ENCODE data around the gene FSCN2.
A peak's percentile ranks its signal among the peaks of the same experiment; 100 is the strongest.

Gene FSCN2

DNA sequence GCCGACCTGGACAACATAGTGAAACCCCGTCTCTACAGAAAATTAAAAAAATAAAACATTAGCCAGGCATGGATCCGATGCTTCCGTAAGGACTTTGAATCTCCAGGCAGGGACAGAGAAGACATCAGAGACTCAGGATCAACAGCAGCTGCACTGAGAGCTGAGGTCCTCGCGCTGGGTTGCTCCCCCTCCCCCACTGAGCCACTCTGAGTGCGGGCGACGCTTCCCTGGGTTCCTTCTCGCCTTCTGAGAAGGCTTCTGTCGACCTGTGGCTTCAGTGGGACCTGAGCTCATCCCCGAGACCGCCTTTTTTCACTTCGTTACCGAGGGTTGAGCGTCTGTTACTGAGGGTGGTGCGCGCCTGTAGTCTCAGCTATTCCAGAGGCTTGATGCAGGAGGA lies 36.0 kb upstream of the FSCN2 start:
- no peak overlapping the region for H3K27ac ChIP-seq

DNA sequence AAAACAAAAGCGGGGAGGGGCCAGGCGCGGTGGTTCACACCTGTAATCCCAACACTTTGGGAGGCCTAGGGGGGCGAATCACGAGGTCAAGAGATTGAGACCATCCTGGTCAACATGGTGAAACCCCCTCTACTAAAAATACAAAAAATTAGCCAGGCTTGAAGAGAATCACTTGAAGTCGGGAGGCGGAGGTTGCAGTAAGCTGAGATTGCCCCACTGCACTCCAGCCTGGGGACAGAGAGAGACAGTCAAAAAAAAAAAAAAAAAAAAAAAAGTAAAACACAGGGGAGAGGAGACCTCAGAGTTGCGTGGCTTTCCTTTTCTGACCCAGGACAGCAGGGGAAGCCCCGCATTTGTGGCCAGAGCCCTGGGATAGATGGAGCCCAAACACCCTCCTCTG lies 35.5 kb upstream of the FSCN2 start:
- TF ChIP-seq, protein P1, sequence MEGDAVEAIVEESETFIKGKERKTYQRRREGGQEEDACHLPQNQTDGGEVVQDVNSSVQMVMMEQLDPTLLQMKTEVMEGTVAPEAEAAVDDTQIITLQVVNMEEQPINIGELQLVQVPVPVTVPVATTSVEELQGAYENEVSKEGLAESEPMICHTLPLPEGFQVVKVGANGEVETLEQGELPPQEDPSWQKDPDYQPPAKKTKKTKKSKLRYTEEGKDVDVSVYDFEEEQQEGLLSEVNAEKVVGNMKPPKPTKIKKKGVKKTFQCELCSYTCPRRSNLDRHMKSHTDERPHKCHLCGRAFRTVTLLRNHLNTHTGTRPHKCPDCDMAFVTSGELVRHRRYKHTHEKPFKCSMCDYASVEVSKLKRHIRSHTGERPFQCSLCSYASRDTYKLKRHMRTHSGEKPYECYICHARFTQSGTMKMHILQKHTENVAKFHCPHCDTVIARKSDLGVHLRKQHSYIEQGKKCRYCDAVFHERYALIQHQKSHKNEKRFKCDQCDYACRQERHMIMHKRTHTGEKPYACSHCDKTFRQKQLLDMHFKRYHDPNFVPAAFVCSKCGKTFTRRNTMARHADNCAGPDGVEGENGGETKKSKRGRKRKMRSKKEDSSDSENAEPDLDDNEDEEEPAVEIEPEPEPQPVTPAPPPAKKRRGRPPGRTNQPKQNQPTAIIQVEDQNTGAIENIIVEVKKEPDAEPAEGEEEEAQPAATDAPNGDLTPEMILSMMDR (conservative IDR thresholded peaks at IDR 0.05): no peak
- H3K27ac ChIP-seq: no peak overlapping the region

More for the DNA sequence above, 36.0 kb upstream of the FSCN2 start:
- TF ChIP-seq, protein P1 (conservative IDR thresholded peaks at IDR 0.05): no peak

DNA sequence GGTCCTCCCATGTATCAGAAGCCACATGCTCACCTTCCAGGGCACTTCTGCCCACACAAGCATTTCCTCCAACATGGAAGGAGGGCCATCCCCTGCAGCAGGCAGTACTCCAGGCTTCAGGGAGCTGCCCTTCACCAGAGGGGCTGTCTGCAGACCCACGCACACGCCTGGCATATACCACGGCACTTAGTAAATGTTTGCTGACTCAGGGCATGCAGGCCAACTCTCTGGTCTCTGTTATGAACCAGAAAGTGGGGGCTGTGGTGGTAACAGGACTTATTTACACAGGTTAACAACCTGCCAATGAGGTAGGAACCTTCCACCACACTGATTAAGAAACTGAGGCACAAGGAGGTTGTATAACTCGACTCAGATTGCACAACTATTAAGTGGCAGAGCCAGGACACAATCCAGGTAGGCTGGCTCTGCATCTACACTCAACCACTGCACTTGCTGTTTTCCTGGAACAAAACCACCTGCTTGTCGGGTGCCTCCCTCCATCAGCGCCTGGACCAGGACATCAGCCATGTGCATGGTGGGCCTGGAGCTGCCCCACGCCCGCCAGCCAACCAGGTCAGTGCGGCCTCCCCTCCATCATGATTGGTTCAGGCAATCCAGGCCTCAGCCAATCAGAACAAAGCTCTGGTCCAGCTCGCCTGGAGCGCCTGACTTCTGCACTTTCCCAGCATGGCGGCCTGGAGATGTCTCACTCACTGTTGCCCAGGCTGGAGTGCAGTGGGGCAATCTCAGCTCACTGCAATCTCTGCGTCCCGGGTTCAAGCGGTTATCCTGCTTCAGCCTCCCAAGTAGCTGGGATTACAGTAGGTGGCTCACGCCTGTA lies 34.8 kb upstream of the FSCN2 start:
- TF ChIP-seq, protein P1 (conservative IDR thresholded peaks at IDR 0.05): no peak
- H3K27ac ChIP-seq: no peak overlapping the region

DNA sequence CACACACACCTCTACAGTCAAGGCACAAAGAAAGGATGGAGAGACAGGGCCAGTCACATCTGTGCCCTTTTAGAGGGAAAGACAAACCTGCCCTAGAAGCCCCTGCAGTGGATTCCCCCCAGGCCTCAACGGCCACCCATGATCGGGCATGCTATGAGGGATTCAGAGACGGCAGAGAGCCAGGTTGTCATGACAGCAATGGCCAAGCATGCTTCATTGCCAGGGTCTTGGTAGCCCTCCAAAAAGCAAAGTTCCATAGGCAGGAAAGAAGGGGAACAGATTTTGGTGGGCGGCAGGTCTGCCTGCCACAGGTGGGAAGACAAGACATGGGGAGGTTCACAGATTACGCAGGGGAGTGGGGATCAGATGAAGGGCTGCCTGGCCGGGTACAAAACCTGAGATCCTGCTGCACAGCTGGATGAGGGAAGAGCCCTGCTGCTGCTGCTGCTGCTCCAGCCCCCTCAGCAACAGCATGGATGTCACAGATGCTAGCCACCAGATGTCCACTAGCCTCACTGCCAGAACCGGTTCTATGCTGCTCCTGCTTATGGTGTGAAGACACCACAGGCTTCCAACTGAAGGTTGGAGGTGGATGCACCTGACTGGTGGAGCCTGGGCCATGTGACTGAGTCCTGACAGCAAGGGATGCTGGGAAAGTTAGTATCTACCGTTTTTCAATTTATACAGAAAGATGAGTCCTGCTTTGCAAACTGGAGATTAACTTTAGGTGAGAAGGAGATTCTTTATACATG lies 33.4 kb upstream of the FSCN2 start:
- H3K27ac ChIP-seq: no peak overlapping the region
- TF ChIP-seq, protein P1 (conservative IDR thresholded peaks at IDR 0.05): no peak

DNA sequence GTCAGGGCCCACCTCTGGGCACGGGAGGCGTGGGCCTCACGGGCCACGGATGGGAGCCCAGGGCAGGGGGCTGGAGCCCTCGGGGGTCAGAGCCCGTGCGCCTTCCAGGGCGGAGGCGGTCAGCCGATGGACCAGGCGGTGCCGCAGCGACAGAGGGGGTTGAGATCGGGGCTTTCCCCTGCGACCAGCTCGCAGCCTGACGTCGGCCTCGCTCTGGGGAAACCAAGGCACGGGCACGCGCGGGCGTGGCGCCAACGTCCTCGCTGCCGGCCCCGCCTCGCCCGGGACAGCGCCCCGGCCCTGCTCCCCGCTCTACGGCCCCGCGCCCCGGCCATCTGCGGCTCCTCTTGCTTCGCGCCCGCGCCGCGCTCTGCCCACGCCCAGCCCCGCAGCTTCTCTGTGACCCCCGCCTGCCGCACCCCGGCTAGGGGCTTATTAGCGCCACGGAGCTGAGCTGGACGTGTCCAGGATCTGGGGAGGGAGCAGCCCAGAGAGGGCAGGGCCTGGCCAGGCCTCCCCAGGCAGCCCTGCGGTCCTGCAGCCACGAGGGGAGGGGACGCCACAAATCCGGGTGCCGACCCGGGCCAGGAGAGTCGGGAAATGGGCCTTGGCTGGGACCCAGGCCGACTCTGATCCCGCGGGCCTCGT lies 29.1 kb upstream of the FSCN2 start:
- TF ChIP-seq, protein P1 (conservative IDR thresholded peaks at IDR 0.05): no peak
- peak overlapping the region; percentile 45; the same call in 1 of the 2 replicates for H3K27ac ChIP-seq

DNA sequence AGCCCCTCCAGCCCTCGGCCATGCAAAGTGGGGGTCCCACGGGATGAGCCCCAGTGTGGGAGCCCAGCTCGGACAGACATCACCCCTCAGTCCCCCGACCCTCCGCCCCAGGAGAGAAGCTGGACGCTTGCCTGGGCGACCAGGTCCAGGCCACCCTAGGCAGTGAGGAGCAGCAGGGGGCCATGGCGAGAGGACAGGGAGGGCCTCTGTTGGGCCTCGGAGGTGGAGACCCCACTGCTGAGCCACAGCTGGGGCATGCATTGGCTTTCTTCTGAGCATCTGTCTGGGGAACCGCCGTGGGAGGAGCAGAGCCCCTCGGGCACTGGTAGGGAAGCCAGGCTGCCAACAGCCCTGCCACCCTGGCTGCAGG lies 28.6 kb upstream of the FSCN2 start:
- TF ChIP-seq, protein P1 (conservative IDR thresholded peaks at IDR 0.05): no peak
- peak overlapping the region; percentile 45 for H3K27ac ChIP-seq

DNA sequence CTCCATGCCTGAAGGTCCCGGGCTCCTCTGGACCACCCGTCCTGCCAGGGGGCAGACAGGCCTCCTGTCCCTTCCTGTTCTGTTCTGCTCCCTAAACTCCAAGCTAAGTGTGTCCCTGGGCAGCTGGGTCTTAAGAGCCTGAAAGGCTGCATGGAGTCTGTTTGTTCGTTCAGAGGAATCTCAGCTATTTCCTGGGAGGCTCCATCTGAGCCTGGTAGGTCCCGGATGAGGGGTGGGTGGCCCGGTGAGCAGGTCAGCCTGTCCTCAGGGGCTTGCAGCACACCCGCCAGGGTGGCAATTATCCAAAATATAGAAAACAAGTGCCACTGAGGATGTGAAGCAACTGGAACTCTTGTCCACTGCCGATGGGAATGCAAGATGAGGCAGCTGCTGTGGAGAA lies 28.1 kb upstream of the FSCN2 start:
- TF ChIP-seq, protein P1 (conservative IDR thresholded peaks at IDR 0.05): no peak
- H3K27ac ChIP-seq: peak overlapping the region; percentile 45
